PC-3 (cell line): ENCODE measurements around the gene SLC39A11.

ENCODE experiments used
- EZH2 ChIP-seq: fragments of 300-600 bp; sonication (generic); IDR thresholded peaks from one replicate; pipeline ENCODE4 v1.6.1; 2017; ENCODE audit warnings: antibody characterized with exemption, mild to moderate bottlenecking, low read length; ENCODE audit not compliant: unreplicated experiment
- EZH2phosphoT487 ChIP-seq: fragments of 300-600 bp; sonication (generic); IDR thresholded peaks from 2 replicates; pipeline ENCODE4 v1.6.1; 2018; ENCODE audit warnings: mild to moderate bottlenecking, antibody characterized with exemption, low read length, borderline replicate concordance
- TF ChIP-seq, protein P1 (sequence below): fragments of 300-600 bp; sonication (generic); conservative IDR thresholded peaks from 2 replicates; pipeline ENCODE4 v1.5.1; 2017; ENCODE audit warnings: antibody characterized with exemption, low read depth, mild to moderate bottlenecking, low read length

GRCh38 chr17:72967977-72968585 lies 124.4 kb downstream of the SLC39A11 start:
- TF ChIP-seq, protein P1, sequence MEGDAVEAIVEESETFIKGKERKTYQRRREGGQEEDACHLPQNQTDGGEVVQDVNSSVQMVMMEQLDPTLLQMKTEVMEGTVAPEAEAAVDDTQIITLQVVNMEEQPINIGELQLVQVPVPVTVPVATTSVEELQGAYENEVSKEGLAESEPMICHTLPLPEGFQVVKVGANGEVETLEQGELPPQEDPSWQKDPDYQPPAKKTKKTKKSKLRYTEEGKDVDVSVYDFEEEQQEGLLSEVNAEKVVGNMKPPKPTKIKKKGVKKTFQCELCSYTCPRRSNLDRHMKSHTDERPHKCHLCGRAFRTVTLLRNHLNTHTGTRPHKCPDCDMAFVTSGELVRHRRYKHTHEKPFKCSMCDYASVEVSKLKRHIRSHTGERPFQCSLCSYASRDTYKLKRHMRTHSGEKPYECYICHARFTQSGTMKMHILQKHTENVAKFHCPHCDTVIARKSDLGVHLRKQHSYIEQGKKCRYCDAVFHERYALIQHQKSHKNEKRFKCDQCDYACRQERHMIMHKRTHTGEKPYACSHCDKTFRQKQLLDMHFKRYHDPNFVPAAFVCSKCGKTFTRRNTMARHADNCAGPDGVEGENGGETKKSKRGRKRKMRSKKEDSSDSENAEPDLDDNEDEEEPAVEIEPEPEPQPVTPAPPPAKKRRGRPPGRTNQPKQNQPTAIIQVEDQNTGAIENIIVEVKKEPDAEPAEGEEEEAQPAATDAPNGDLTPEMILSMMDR, result no peak
- TF ChIP-seq EZH2phosphoT487 (no peak), EZH2 (no peak)
